Activated CD4-positive, CD25-positive, alpha-beta regulatory T cell (primary cell): ENCODE measurements around the gene CYB561A3.

Experiments used
- DNase-seq, 4 experiments: peaks; one replicate each; lab custom pipeline; 2025; lab: John Stamatoyannopoulos, UW

The CYB561A3 gene

GRCh38 chr11:61345170-61345610, 16.5 kb downstream of the CYB561A3 start:
- no peak for DNase-seq

- DNase-seq = no peak
Observed at GRCh38 chr11:61343792-61344745, 17.6 kb downstream of the CYB561A3 start.

DNA sequence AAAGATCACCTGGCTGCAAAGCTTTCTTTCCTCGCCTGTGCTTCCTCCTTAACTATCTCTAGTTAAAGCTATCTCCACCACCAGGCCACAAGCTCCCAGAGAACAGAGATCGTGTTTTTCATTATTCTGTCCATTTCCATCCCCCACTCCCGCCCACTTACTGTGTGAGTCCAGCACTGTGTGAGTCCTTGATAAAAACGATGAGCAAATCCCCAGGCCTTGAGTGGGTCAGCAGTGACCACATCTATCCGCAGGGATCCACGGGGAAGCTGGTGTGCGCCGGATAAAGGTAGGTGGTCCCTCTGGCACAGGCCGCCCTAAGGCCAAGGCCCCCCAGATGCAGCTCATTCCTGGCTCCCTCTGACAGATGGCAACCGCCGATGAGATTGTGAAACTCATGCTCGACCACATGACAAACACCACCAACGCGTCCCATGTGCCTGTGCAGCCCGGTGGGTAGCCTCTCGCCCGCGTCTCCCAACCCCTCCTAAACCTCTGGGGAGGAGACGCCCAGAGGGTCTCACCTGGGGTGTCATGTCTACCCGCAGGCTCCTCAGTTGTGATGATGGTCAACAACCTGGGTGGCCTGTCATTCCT, 19.4 kb downstream of the CYB561A3 start:
- DNase-seq = no peak

- no peak for DNase-seq
Observed at GRCh38 chr11:61341706-61342105, 20.0 kb downstream of the CYB561A3 start.

DNA sequence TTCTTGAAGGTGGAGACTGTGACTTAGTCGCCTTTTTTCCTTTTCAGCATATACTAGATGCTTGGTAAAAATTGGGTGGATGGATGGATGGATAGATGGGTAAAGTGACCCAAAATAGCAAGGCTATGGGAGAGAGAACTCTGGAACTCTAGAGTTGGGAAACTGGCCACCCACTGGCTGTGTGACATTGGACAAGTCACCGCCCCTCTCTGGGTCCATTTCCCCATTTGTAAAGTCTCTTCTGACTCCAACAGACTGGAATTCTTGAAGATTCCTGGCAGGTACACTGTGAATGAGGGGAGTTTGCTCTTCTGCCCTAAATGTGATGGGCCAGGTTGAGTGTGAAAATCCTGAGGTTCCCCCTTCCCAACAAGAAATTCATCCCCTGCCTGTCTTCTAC, 20.7 kb downstream of the CYB561A3 start:
- DNase-seq = no peak

DNA sequence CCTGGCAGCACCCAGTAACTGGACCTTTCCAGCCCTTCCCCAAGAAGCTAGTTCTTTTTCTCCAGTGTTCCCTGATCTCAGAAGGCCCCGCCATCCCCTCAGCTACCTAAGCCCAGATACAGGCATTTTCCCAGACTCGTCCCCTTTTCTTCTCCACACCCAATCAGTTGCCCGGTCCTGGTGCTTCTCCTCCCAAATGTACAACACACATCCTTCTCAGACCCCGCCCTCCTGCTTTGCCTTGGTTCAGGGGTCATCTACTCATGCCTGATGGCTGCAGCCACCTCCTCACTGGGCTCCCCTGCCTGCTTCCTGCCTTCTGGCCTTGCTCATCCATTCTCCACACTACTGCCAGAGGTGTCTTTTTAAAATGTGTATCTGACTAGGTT, 22.2 kb downstream of the CYB561A3 start:
- DNase-seq = no peak

GRCh38 chr11:61338783-61339489, 22.7 kb downstream of the CYB561A3 start:
- no peak for DNase-seq

DNA sequence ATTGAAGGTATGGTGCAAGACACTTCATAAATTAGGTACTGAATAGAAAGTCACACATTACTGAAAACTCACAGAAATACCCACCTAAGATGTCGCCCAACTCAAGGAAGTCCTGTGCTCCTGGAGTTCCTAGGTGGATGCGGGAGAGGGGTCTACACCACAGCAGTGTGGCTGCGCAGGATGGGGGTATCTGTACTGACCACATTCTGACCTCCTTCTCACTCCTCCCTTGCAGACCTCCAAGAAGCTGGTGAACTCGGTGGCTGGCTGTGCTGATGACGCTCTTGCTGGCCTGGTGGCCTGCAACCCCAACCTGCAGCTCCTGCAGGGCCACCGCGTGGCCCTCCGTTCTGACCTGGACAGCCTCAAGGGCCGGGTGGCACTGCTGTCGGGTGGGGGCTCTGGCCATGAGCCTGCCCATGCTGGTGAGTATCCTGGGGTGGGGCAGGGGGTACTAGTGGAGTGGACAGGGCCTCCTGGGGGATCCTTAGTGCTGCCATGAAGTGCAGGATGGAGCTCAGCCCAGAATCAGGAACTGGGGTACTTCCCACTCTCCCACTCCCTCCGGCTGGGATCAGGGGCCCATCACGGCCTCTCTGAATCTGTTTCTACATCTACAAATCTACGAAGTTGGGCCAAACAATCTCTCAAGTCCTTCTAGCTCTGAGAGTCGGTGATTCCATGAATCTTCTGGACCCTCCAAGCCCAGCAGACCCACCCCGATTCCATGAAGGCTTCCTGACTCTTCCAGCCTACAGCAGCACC, 23.8 kb downstream of the CYB561A3 start:
- no peak for DNase-seq

GRCh38 chr11:61336171-61336935, 25.3 kb downstream of the CYB561A3 start:
- peak; percentile 47 to 74 (median 66) for DNase-seq

DNA sequence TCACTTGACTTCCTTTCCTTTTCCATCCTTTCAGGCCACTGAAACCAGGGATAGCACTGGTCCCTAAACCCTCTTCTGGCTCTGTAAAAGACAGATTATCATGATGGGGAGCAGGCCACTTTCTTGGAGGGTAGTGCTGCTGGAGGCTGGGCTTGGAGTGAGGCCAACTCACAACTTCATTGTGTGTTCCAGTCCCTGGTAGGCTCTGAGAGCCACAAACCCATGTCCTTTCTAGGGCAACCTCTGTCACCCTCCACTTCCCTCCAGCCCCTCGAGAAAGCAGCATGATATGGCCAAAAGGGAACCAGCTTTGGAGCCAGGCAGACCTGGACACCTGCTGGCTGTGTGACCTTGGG, 26.3 kb downstream of the CYB561A3 start:
- no peak for DNase-seq

- DNase-seq = no peak
Observed at GRCh38 chr11:61334434-61335354, 27.0 kb downstream of the CYB561A3 start.

- no peak for DNase-seq
Observed at GRCh38 chr11:61333550-61334433, 27.9 kb downstream of the CYB561A3 start.

DNA sequence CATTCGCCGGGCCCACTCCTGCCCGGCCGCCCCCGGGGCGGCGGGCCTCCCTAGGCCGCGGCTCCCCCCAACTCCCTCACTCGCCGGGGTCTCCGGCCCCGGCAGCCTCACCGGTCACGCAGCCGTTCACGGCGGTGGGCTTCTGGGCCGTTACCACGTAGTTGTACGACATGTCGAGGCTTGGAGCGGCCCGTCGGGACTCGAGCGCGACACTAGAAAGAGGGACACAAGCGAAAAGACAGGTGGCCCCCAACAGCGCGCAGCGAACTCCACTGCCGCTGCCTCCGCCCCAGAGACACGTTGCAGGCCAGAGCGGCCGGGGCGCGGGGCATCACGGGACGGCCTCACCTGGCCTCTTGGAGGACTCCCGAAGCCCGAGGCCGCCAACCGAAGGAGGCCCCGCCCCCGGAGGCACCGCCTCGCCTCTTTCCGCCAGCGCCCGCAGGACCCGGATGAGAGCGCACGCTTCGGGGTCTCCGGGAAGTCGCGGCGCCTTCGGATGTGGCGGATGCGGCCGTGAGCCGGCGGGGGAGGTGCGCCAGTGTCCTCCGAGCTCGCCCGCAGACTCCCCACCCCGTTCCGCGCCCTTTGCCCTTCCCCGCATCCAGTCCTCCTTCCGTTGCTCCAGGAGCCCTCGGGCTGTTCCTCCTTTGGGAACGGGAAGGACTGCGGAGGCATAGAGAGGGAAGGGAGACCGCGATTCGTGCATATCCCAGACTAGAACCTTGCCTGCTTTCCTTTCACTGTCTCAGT, 28.7 kb downstream of the CYB561A3 start, which contains the start of the genes DDB1 and TKFC:
TSS of gene DDB1 (minus strand) at position 309 of the 753 bp plus-strand sequence. CDS start at position 172, 137 bp downstream.
TSS of gene TKFC (plus strand) at position 432 of the 753 bp plus-strand sequence. CDS start 1,501 bp downstream, outside the sequence.
- DNase-seq = peak; percentile 92 to 98 (median 96)

- DNase-seq = no peak
Observed at GRCh38 chr11:61332281-61332796, 29.3 kb downstream of the CYB561A3 start.

DNA sequence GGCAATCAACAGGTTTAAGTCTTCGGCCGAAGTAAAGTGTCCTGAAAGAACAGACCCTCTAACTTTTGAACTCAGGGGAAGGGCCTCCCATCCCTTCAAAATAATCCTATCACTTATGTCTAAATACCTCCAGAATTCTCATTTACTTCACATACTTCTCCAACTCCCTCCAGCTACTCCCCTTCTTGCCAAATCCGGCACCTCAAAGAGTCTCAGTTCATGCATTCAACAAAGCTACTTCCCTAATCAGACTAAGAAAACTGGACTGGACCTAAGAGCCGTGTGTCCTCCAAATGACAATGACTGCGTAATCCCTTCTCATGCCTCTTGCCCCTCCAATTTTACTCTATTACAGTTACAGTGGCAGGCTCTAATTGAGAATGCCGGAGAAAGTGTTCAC, 30.0 kb downstream of the CYB561A3 start:
- no peak for DNase-seq

DNA sequence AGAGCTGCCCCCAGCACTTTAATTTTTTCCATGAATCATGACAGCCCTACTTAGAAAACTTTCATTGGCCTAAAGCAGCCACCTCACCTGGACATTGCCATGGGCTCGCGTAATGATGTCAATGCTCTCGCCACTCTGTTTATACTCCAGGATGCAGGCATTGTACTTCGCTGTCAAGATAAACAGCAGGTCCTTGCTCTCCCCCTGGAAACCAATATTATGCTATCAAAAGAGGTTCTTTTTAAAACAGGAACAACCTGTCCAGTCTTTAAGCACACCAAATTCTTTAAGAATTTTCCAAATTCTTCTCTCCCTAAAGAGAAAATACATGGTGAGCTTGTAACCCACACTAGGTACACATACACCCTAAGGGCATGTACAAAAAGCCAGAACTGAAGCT, 31.8 kb downstream of the CYB561A3 start:
- no peak for DNase-seq

- no peak for DNase-seq
Observed at GRCh38 chr11:61328351-61328750, 33.3 kb downstream of the CYB561A3 start.

DNA sequence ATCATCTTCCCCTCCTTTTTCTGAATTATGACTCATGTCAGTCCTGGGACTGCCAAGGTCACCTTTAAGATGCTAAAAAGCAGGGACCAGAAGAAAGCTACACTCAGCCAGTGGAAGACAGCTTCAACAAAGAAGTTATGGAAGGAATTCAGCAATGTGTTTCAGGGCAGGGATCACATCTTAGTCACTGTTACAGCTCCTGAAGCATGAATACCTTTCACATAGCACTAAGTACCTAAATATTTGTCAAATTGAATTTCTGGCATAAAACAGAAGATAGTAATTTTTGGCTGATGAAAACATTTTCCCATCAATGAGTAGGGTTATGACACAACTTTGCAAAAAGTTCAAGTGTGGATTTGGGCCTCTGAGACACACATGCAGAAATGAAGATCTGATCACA, 34.0 kb downstream of the CYB561A3 start:
- DNase-seq = no peak
